Neural cell (in vitro differentiated cells): ENCODE results near the gene TYMP. TPM values are rescaled to one million over a fixed set of nuclear protein-coding genes. Genes with fewer than 3 reads are reported as not detected.

Experiments used
- H2AFZ ChIP-seq: fragments of 200-600, 300-800 bp; sonication (generic), shearing (Covaris generic); 2 replicates; pipeline ENCODE4 v1.6.0; 2014; ENCODE audit warnings: low read depth, mild to moderate bottlenecking, antibody characterized with exemption, low read length, moderate library complexity
- H3F3A ChIP-seq: fragments of 200-600 bp; shearing (Covaris generic); 2 replicates; pipeline ENCODE4 v1.6.1; 2016; ENCODE audit warnings: mild to moderate bottlenecking, moderate library complexity, mixed read lengths, antibody characterized with exemption, low read length; ENCODE audit not compliant: insufficient read depth, poor library complexity, severe bottlenecking
- H3K27ac ChIP-seq: fragments of 200-600, 300-800 bp; sonication (generic), shearing (Covaris generic); 2 replicates; pipeline ENCODE4 v1.5.1; 2014; ENCODE audit warnings: mild to moderate bottlenecking, low read length, moderate library complexity
- H3K27me3 ChIP-seq: fragments of 300-800, 200-600 bp; sonication (generic), shearing (Covaris generic); 2 replicates; pipeline ENCODE4 v1.6.0; 2014; ENCODE audit warnings: mild to moderate bottlenecking, low read depth, low read length, moderate library complexity; ENCODE audit not compliant: insufficient read depth
- H3K36me3 ChIP-seq: fragments of 300-800, 200-600 bp; sonication (generic), shearing (Covaris generic); 2 replicates; pipeline ENCODE4 v1.5.1; 2014; ENCODE audit warnings: mild to moderate bottlenecking, antibody characterized with exemption, low read length, moderate library complexity; ENCODE audit not compliant: insufficient read depth
- H3K4me2 ChIP-seq: fragments of 300-800, 200-600 bp; sonication (generic), shearing (Covaris generic); 2 replicates; pipeline ENCODE4 v1.6.0; 2014; ENCODE audit warnings: mild to moderate bottlenecking, low read length
- H3K4me3 ChIP-seq: fragments of 300-800, 200-600 bp; sonication (generic), shearing (Covaris generic); 2 replicates; pipeline ENCODE4 v1.5.1; 2014; ENCODE audit warnings: mild to moderate bottlenecking, low read length, moderate library complexity
- H3K79me2 ChIP-seq: fragments of 200-600 bp; shearing (Covaris generic); replicated peaks from 2 replicates; pipeline ENCODE4 v1.6.0; 2014; ENCODE audit warnings: mild to moderate bottlenecking, low read length, moderate library complexity; ENCODE audit not compliant: insufficient read depth
- H3K9ac ChIP-seq: fragments of 300-800, 200-600 bp; sonication (generic), shearing (Covaris generic); 2 replicates; pipeline ENCODE4 v1.6.1; 2016; ENCODE audit warnings: mild to moderate bottlenecking, low read length, mixed read lengths
- H3K9me2 ChIP-seq: fragments of 200-600 bp; shearing (Covaris generic); 2 replicates; pipeline ENCODE4 v1.6.1; 2016; ENCODE audit warnings: mild to moderate bottlenecking, low read length, mixed read lengths; ENCODE audit not compliant: insufficient read depth
- H3K9me3 ChIP-seq: fragments of 200-600, 300-800 bp; sonication (generic), shearing (Covaris generic); 2 replicates; pipeline ENCODE4 v1.6.1; 2016; ENCODE audit warnings: mild to moderate bottlenecking, mixed run types, low read length, moderate library complexity, mixed read lengths
- H4K20me1 ChIP-seq: fragments of 200-600 bp; shearing (Covaris generic); 2 replicates; pipeline ENCODE4 v1.6.1; 2016; ENCODE audit warnings: mild to moderate bottlenecking, mixed run types; ENCODE audit not compliant: insufficient read depth
- CTCF ChIP-seq: fragments of 450-650 bp; IDR thresholded peaks from 2 replicates; pipeline ENCODE4 v1.5.1; 2014; ENCODE audit warnings: antibody characterized with exemption, mild to moderate bottlenecking, moderate library complexity; ENCODE audit not compliant: poor library complexity, severe bottlenecking
- EP300 ChIP-seq: fragments of 450-650 bp; conservative IDR thresholded peaks from 2 replicates; pipeline ENCODE4 v1.6.1; 2014; ENCODE audit warnings: antibody characterized with exemption, mild to moderate bottlenecking, moderate library complexity; ENCODE audit not compliant: poor library complexity, severe bottlenecking
- EZH2 ChIP-seq: fragments of 200-600, 300-800 bp; shearing (Covaris generic), sonication (generic); IDR thresholded peaks from 2 replicates; pipeline ENCODE4 v1.6.1; 2014; ENCODE audit warnings: antibody characterized with exemption, low read length, borderline replicate concordance, mild to moderate bottlenecking; ENCODE audit not compliant: insufficient read depth, poor library complexity, severe bottlenecking
- MXI1 ChIP-seq: fragments of 450-650 bp; conservative IDR thresholded peaks from 2 replicates; pipeline ENCODE4 v1.6.1; 2014; ENCODE audit warnings: antibody characterized with exemption, mild to moderate bottlenecking; ENCODE audit not compliant: poor library complexity, severe bottlenecking
- POLR2AphosphoS5 ChIP-seq: IDR thresholded peaks from 2 replicates; pipeline ENCODE4 v1.6.1; 2012
- RAD21 ChIP-seq: fragments of 450-650 bp; conservative IDR thresholded peaks from 2 replicates; pipeline ENCODE4 v1.6.1; 2014; ENCODE audit warnings: antibody characterized with exemption, mild to moderate bottlenecking, moderate library complexity
- REST ChIP-seq: IDR thresholded peaks from 2 replicates; pipeline ENCODE4 v1.6.1; 2012; ENCODE audit warnings: borderline replicate concordance
- SMC3 ChIP-seq: fragments of 450-650 bp; conservative IDR thresholded peaks from 2 replicates; pipeline ENCODE4 v1.6.1; 2014; ENCODE audit warnings: antibody characterized with exemption, mild to moderate bottlenecking, moderate library complexity; ENCODE audit not compliant: poor library complexity
- TAF1 ChIP-seq: IDR thresholded peaks from 2 replicates; pipeline ENCODE4 v1.6.1; 2012; ENCODE audit warnings: low read depth
- polyA plus RNA-seq: library from polyadenylated mRNA; depleted of rRNA; stranded (reverse); fragments of >200 nt; gene quantifications from 2 replicates; pipeline ENCODE4 v1.2.3, GENCODE V29; 2014

TYMP gene
- polyA plus RNA-seq, 1 donor from 2014 or later: 0.87 TPM

GRCh38 chr22:50508897-50509296, 20.9 kb downstream of the TYMP start:
- H3K9me2 ChIP-seq: no peaks in the 10 kb centered on the region
- H3K27ac ChIP-seq: peak overlapping the region; percentile 81
- no peaks in the 10 kb centered on the region for H3K27me3 ChIP-seq
- H3K4me2 ChIP-seq: peak overlapping the region; percentile 97
- H3F3A ChIP-seq: no peaks in the 10 kb centered on the region
- TF ChIP-seq EP300 (no peak), REST (no peak), EZH2 (no peak), POLR2AphosphoS5 (no peak), MXI1 (no peak)
- H3K36me3 ChIP-seq: no peaks in the 10 kb centered on the region
- peak overlapping the region; percentile 3 for H2AFZ ChIP-seq
- H3K4me3 ChIP-seq: peak overlapping the region; percentile 80
- no peaks in the 10 kb centered on the region for H3K9me3 ChIP-seq
- H3K9ac ChIP-seq: peak overlapping the region; percentile 80
- H3K79me2 ChIP-seq: peaks cover 37% of the 10 kb centered on the region
- H4K20me1 ChIP-seq: no peaks in the 10 kb centered on the region

- Histone ChIP-seq H3K27ac (peak within 1 kb of the TSS; percentile 81), H3K9me2 (no peaks in the 10 kb centered on the region), H3K4me3 (peak within 1 kb of the TSS; percentile 94), H4K20me1 (no peaks in the 10 kb centered on the region), H2AFZ (peak within 1 kb of the TSS; percentile 27), H3F3A (no peaks in the 10 kb centered on the region), H3K27me3 (no peaks in the 10 kb centered on the region), H3K79me2 (peaks cover 37% of the 10 kb centered on the region), H3K36me3 (no peaks in the 10 kb centered on the region), H3K9me3 (no peaks in the 10 kb centered on the region), H3K4me2 (peak within 1 kb of the TSS; percentile 97), H3K9ac (peak within 1 kb of the TSS; percentile 86)
- TF ChIP-seq RAD21 (no peak), REST (peak; percentile 84), CTCF (no peak), EZH2 (no peak), SMC3 (peak; percentile 3), POLR2AphosphoS5 (peak; percentile 94), EP300 (peak; percentile 64), TAF1 (peak; percentile 73), MXI1 (peak; percentile 76)
These were observed 21.6 kb downstream of the TYMP start, which contains the start of gene NCAPH2 for GRCh38 chr22:50507991-50508884. TSS of gene NCAPH2 (plus strand) at chr22:50508224. CDS start at chr22:50508338, 114 bp downstream.
